Activated T-cell treated with anti-CD3 and anti-CD28 coated beads, Interleukin-2, amount 50 U/mL, for 4 hours (primary cell): ENCODE measurements around the gene FAM210A. TPM values are rescaled to one million over a fixed set of nuclear protein-coding genes. Genes with fewer than 3 reads are reported as not detected.

Source experiments
- ATAC-seq, 2 donors: fragments of 200-7000 bp; cut with Tn5 transposase; one replicate each; pipeline ENCODE4 v1.10.0; 2021
- DNase-seq: peaks from one replicate; pipeline ENCODE4 v3.0.0-alpha.2; 2020
- H3K27me3 Mint-ChIP-seq: one replicate; pipeline ENCODE4 v1.8.0; 2021; ENCODE audit warnings: low read depth, mixed read lengths
- H3K36me3 Mint-ChIP-seq: one replicate; pipeline ENCODE4 v1.8.0; 2022; ENCODE audit warnings: mixed read lengths; ENCODE audit not compliant: insufficient read depth
- H3K4me1 Mint-ChIP-seq: one replicate; pipeline ENCODE4 v1.8.0; 2021; ENCODE audit warnings: low read depth, mixed read lengths
- H3K4me3 Mint-ChIP-seq: one replicate; pipeline ENCODE4 v1.8.0; 2021; ENCODE audit warnings: mild to moderate bottlenecking, moderate library complexity, mixed read lengths
- H3K9me3 Mint-ChIP-seq: one replicate; pipeline ENCODE4 v1.8.0; 2021; ENCODE audit warnings: mixed read lengths
- total RNA-seq, 3 donors: library from RNA; stranded (reverse); gene quantifications; one replicate each; pipeline ENCODE4 v1.2.1, GENCODE V29; 2021

Gene FAM210A
- total RNA-seq, 3 donors from 2014 or later = 24.6 to 32.9 (median 28.6) TPM

GRCh38 chr18:13646633-13647032 is 79.7 kb downstream of the FAM210A start:
- H3K4me1 Mint-ChIP-seq = no peaks in the 10 kb centered on the region
- no peak for DNase-seq
- H3K27me3 Mint-ChIP-seq = no peaks in the 10 kb centered on the region
- H3K4me3 Mint-ChIP-seq = no peak overlapping the region
- H3K36me3 Mint-ChIP-seq = peaks cover 14% of the 10 kb centered on the region
- H3K9me3 Mint-ChIP-seq = no peaks in the 10 kb centered on the region
- no peak for ATAC-seq

GRCh38 chr18:13645093-13645492 is 81.3 kb downstream of the FAM210A start:
- no peaks in the 10 kb centered on the region for H3K27me3 Mint-ChIP-seq
- DNase-seq (no peak), ATAC-seq (no peak)
- H3K36me3 Mint-ChIP-seq = peaks cover 21% of the 10 kb centered on the region
- H3K4me3 Mint-ChIP-seq = no peak overlapping the region
- no peaks in the 10 kb centered on the region for H3K4me1 Mint-ChIP-seq
- H3K9me3 Mint-ChIP-seq = no peaks in the 10 kb centered on the region

GRCh38 chr18:13643261-13643751 is 83.1 kb downstream of the FAM210A start:
- Mint-ChIP-seq H3K4me1 (no peaks in the 10 kb centered on the region), H3K9me3 (no peaks in the 10 kb centered on the region), H3K4me3 (no peak overlapping the region), H3K27me3 (no peaks in the 10 kb centered on the region), H3K36me3 (peaks cover 21% of the 10 kb centered on the region)
- DNase-seq = no peak
- no peak for ATAC-seq

- no peaks in the 10 kb centered on the region for H3K4me1 Mint-ChIP-seq
- H3K4me3 Mint-ChIP-seq = no peak overlapping the region
- DNase-seq = no peak
- ATAC-seq = no peak
- H3K27me3 Mint-ChIP-seq = no peaks in the 10 kb centered on the region
- H3K9me3 Mint-ChIP-seq = no peaks in the 10 kb centered on the region
- peaks cover 18% of the 10 kb centered on the region for H3K36me3 Mint-ChIP-seq
Measured at GRCh38 chr18:13642440-13642827, 83.9 kb downstream of the FAM210A start.

GRCh38 chr18:13641551-13642439 is 84.6 kb downstream of the FAM210A start:
- Mint-ChIP-seq H3K36me3 (peaks cover 17% of the 10 kb centered on the region), H3K4me1 (no peaks in the 10 kb centered on the region), H3K9me3 (no peaks in the 10 kb centered on the region), H3K4me3 (no peak overlapping the region), H3K27me3 (no peaks in the 10 kb centered on the region)
- no peak for DNase-seq
- no peak for ATAC-seq

- Mint-ChIP-seq H3K9me3 (no peaks in the 10 kb centered on the region), H3K4me1 (no peaks in the 10 kb centered on the region), H3K27me3 (no peaks in the 10 kb centered on the region), H3K36me3 (peaks cover 13% of the 10 kb centered on the region), H3K4me3 (no peak overlapping the region)
- DNase-seq = no peak
- ATAC-seq = no peak
Measured at GRCh38 chr18:13640266-13640860, 86.0 kb downstream of the FAM210A start.

GRCh38 chr18:13638719-13639595 is 87.4 kb downstream of the FAM210A start:
- no peak for ATAC-seq

GRCh38 chr18:13635046-13635445 is 91.3 kb downstream of the FAM210A start:
- Mint-ChIP-seq H3K4me1 (peaks cover 2% of the 10 kb centered on the region), H3K36me3 (peaks cover 2% of the 10 kb centered on the region), H3K4me3 (no peak overlapping the region), H3K9me3 (no peaks in the 10 kb centered on the region), H3K27me3 (no peaks in the 10 kb centered on the region)
- no peak for ATAC-seq
- DNase-seq = no peak

More at GRCh38 chr18:13638719-13639595, 87.4 kb downstream of the FAM210A start:
- Mint-ChIP-seq H3K4me1 (no peaks in the 10 kb centered on the region), H3K4me3 (no peak overlapping the region), H3K36me3 (peaks cover 6% of the 10 kb centered on the region), H3K27me3 (no peaks in the 10 kb centered on the region), H3K9me3 (no peaks in the 10 kb centered on the region)
- DNase-seq = no peak

- no peak for DNase-seq
- ATAC-seq = no peak
- Mint-ChIP-seq H3K4me3 (no peak overlapping the region), H3K27me3 (no peaks in the 10 kb centered on the region), H3K4me1 (peaks cover 5% of the 10 kb centered on the region), H3K9me3 (no peaks in the 10 kb centered on the region), H3K36me3 (peaks cover 3% of the 10 kb centered on the region)
Measured at GRCh38 chr18:13633700-13634099, 92.7 kb downstream of the FAM210A start.

GRCh38 chr18:13630716-13631268 is 95.6 kb downstream of the FAM210A start:
- H3K4me1 Mint-ChIP-seq = peaks cover 5% of the 10 kb centered on the region
- no peaks in the 10 kb centered on the region for H3K27me3 Mint-ChIP-seq
- ATAC-seq (no peak), DNase-seq (no peak)
- H3K4me3 Mint-ChIP-seq = no peak overlapping the region
- H3K36me3 Mint-ChIP-seq = peaks cover 7% of the 10 kb centered on the region
- H3K9me3 Mint-ChIP-seq = no peaks in the 10 kb centered on the region

GRCh38 chr18:13629841-13630715 is 96.3 kb downstream of the FAM210A start:
- ATAC-seq (peak; percentile 92 to 95), DNase-seq (peak; percentile 41)
- Mint-ChIP-seq H3K27me3 (no peaks in the 10 kb centered on the region), H3K9me3 (no peaks in the 10 kb centered on the region), H3K4me1 (peaks cover 6% of the 10 kb centered on the region), H3K36me3 (peaks cover 8% of the 10 kb centered on the region), H3K4me3 (no peak overlapping the region)

GRCh38 chr18:13628211-13628610 is 98.1 kb downstream of the FAM210A start:
- DNase-seq (no peak), ATAC-seq (no peak)
- peaks cover 7% of the 10 kb centered on the region for H3K4me1 Mint-ChIP-seq
- peaks cover 16% of the 10 kb centered on the region for H3K36me3 Mint-ChIP-seq
- no peaks in the 10 kb centered on the region for H3K27me3 Mint-ChIP-seq
- no peaks in the 10 kb centered on the region for H3K9me3 Mint-ChIP-seq
- H3K4me3 Mint-ChIP-seq = no peak overlapping the region

GRCh38 chr18:13627639-13628038 is 98.7 kb downstream of the FAM210A start:
- Mint-ChIP-seq H3K4me1 (peaks cover 7% of the 10 kb centered on the region), H3K9me3 (no peaks in the 10 kb centered on the region), H3K27me3 (no peaks in the 10 kb centered on the region), H3K36me3 (peaks cover 20% of the 10 kb centered on the region), H3K4me3 (no peak overlapping the region)
- ATAC-seq = no peak
- no peak for DNase-seq
